ENCODE measurements around the gene MOV10.

DNA sequence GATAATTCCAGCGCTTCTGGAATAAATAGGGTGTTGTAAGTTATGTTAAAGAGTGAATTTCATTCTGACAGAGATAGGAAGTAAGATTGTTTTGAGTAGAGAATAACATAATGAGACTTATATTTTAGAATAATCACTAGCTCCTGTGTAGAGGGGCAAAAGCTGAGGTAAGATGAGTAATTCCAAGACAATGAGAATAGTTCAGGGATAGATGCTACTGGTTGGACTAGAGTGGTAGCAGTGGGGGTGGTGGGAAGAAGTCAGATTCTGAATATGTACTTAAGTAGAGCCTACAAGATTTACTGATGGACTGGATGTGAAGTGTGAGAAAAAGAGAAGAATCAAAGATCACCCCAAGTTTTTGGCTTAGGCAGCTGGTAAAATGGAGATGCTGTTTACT, 23.3 kb upstream of the MOV10 start:
- TF ChIP-seq, protein P1, sequence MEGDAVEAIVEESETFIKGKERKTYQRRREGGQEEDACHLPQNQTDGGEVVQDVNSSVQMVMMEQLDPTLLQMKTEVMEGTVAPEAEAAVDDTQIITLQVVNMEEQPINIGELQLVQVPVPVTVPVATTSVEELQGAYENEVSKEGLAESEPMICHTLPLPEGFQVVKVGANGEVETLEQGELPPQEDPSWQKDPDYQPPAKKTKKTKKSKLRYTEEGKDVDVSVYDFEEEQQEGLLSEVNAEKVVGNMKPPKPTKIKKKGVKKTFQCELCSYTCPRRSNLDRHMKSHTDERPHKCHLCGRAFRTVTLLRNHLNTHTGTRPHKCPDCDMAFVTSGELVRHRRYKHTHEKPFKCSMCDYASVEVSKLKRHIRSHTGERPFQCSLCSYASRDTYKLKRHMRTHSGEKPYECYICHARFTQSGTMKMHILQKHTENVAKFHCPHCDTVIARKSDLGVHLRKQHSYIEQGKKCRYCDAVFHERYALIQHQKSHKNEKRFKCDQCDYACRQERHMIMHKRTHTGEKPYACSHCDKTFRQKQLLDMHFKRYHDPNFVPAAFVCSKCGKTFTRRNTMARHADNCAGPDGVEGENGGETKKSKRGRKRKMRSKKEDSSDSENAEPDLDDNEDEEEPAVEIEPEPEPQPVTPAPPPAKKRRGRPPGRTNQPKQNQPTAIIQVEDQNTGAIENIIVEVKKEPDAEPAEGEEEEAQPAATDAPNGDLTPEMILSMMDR (tag by site-specific recombination; IDR thresholded peaks at IDR 0.05) = no peak
- no peak for TF ChIP-seq ZNF274 (IDR thresholded peaks at IDR 0.05; ENCODE audit: low read length)
- no peak for TF ChIP-seq ZNF274 (tag by site-specific recombination; IDR thresholded peaks at IDR 0.05; ENCODE audit: borderline replicate concordance)
- TF ChIP-seq ZNF24 (tag by site-specific recombination; IDR thresholded peaks at IDR 0.05) = no peak
- no peak for TF ChIP-seq SP3 (tag by site-specific recombination; IDR thresholded peaks at IDR 0.05)
- TF ChIP-seq ZFP37 (tag by site-specific recombination; IDR thresholded peaks at IDR 0.05) = no peak
- TF ChIP-seq ZNF701 (tag by site-specific recombination; IDR thresholded peaks at IDR 0.05) = no peak
- TF ChIP-seq, protein P2, sequence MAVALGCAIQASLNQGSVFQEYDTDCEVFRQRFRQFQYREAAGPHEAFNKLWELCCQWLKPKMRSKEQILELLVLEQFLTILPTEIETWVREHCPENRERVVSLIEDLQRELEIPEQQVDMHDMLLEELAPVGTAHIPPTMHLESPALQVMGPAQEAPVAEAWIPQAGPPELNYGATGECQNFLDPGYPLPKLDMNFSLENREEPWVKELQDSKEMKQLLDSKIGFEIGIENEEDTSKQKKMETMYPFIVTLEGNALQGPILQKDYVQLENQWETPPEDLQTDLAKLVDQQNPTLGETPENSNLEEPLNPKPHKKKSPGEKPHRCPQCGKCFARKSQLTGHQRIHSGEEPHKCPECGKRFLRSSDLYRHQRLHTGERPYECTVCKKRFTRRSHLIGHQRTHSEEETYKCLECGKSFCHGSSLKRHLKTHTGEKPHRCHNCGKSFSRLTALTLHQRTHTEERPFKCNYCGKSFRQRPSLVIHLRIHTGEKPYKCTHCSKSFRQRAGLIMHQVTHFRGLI (tag by site-specific recombination; IDR thresholded peaks at IDR 0.05) = no peak
- TF ChIP-seq ZNF324 (tag by site-specific recombination; IDR thresholded peaks at IDR 0.05) = no peak
- no peak for TF ChIP-seq IKZF3 (tag by site-specific recombination; IDR thresholded peaks at IDR 0.05)
